Tibial nerve (tissue), 4 donors: ENCODE measurements around the gene CCDC150.

ENCODE experiments used
- EP300 ChIP-seq, 2 donors: sonication (generic); formaldehyde crosslinking; IDR thresholded peaks; one replicate each; pipeline ENCODE4 v1.6.1; 2017; ENCODE audit warnings: antibody characterized with exemption in 2 of 2, mild to moderate bottlenecking in 1 of 2
- POLR2A ChIP-seq, 2 donors: fragments of 450-650 bp; IDR thresholded peaks; one replicate each; pipeline ENCODE4 v1.6.1; 2017; ENCODE audit warnings: antibody characterized with exemption in 2 of 2, mild to moderate bottlenecking in 2 of 2, moderate library complexity in 2 of 2
- TF ChIP-seq, protein P1 (sequence below), 5 experiments: fragments of 200-600 bp in 3 of 5; fragments of 450-650 bp in 2 of 5; sonication (generic) in 3 of 5; IDR thresholded peaks; one replicate each; pipeline ENCODE4 v1.5.1; 2016 to 2019; ENCODE audit warnings: antibody characterized with exemption in 5 of 5, mild to moderate bottlenecking in 3 of 5, moderate library complexity in 2 of 5

DNA sequence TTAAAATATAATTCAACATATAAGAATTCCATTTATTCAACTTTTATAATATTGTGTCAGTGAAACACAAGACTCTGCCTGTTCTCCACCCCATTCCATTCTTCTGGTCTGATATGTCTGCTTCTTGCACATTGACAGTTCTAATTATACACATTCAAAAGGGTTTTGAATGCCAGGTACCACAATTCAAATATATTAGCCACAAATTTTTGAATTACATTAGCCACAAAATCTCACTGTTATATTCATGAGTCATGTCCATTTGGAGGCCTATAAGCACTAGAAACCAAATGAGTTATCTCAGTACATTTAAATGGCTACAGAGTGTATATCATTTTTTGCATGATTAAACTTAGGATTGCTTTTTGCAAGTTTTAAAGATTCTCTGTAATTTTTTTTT, 72.1 kb downstream of the CCDC150 start:
- TF ChIP-seq, protein P1, sequence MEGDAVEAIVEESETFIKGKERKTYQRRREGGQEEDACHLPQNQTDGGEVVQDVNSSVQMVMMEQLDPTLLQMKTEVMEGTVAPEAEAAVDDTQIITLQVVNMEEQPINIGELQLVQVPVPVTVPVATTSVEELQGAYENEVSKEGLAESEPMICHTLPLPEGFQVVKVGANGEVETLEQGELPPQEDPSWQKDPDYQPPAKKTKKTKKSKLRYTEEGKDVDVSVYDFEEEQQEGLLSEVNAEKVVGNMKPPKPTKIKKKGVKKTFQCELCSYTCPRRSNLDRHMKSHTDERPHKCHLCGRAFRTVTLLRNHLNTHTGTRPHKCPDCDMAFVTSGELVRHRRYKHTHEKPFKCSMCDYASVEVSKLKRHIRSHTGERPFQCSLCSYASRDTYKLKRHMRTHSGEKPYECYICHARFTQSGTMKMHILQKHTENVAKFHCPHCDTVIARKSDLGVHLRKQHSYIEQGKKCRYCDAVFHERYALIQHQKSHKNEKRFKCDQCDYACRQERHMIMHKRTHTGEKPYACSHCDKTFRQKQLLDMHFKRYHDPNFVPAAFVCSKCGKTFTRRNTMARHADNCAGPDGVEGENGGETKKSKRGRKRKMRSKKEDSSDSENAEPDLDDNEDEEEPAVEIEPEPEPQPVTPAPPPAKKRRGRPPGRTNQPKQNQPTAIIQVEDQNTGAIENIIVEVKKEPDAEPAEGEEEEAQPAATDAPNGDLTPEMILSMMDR (IDR thresholded peaks at IDR 0.05), result no peak
- no peak for TF ChIP-seq POLR2A (IDR thresholded peaks at IDR 0.05)
- no peak for TF ChIP-seq EP300 (IDR thresholded peaks at IDR 0.05)
